Ishikawa (cell line): ENCODE measurements around the gene LBX2.

Experiments used
- CEBPB ChIP-seq: IDR thresholded peaks from 2 replicates; pipeline ENCODE4 v1.6.1; 2012
- CREB1 ChIP-seq: IDR thresholded peaks from 2 replicates; pipeline ENCODE4 v1.6.1; 2012; ENCODE audit warnings: low read depth
- EGR1 ChIP-seq: IDR thresholded peaks from 2 replicates; pipeline ENCODE4 v1.6.1; 2012
- EP300 ChIP-seq: IDR thresholded peaks from 2 replicates; pipeline ENCODE4 v1.6.1; 2012; ENCODE audit warnings: borderline replicate concordance
- FOXM1 ChIP-seq: IDR thresholded peaks from 2 replicates; pipeline ENCODE4 v1.6.1; 2012; ENCODE audit warnings: low read depth, borderline replicate concordance
- NFIC ChIP-seq: IDR thresholded peaks from 2 replicates; pipeline ENCODE4 v1.6.1; 2012
- RAD21 ChIP-seq: IDR thresholded peaks from 2 replicates; pipeline ENCODE4 v1.6.1; 2012; ENCODE audit warnings: low read depth
- TAF1 ChIP-seq: IDR thresholded peaks from 2 replicates; pipeline ENCODE4 v1.6.1; 2012; ENCODE audit warnings: low read depth, mild to moderate bottlenecking
- TCF12 ChIP-seq: IDR thresholded peaks from 2 replicates; pipeline ENCODE4 v1.6.1; 2012; ENCODE audit warnings: low read depth
- TEAD4 ChIP-seq: IDR thresholded peaks from 2 replicates; pipeline ENCODE4 v1.6.1; 2012
- YY1 ChIP-seq: IDR thresholded peaks from 2 replicates; pipeline ENCODE4 v1.6.1; 2012; ENCODE audit warnings: low read depth
- ZBTB7A ChIP-seq: IDR thresholded peaks from 2 replicates; pipeline ENCODE4 v1.6.1; 2012; ENCODE audit warnings: low read depth
- TF ChIP-seq, protein P1 (sequence below): IDR thresholded peaks from 2 replicates; pipeline ENCODE4 v1.6.1; 2012
- TF ChIP-seq, protein P2 (sequence below): IDR thresholded peaks from 2 replicates; pipeline ENCODE4 v1.6.1; 2012; ENCODE audit warnings: low read depth, mild to moderate bottlenecking
- TF ChIP-seq, protein P3 (sequence below): IDR thresholded peaks from 2 replicates; pipeline ENCODE4 v1.6.1; 2012

LBX2 gene

GRCh38 chr2:74471332-74472065 lies 27.9 kb downstream of the LBX2 start:
- TF ChIP-seq, protein P1, sequence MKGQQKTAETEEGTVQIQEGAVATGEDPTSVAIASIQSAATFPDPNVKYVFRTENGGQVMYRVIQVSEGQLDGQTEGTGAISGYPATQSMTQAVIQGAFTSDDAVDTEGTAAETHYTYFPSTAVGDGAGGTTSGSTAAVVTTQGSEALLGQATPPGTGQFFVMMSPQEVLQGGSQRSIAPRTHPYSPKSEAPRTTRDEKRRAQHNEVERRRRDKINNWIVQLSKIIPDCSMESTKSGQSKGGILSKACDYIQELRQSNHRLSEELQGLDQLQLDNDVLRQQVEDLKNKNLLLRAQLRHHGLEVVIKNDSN: no peak
- TF ChIP-seq TEAD4 (no peak), FOXM1 (no peak), TAF1 (no peak), RAD21 (no peak), YY1 (no peak), ZBTB7A (no peak), EP300 (no peak), CEBPB (no peak), CREB1 (no peak), TCF12 (no peak)
- TF ChIP-seq, protein P2, sequence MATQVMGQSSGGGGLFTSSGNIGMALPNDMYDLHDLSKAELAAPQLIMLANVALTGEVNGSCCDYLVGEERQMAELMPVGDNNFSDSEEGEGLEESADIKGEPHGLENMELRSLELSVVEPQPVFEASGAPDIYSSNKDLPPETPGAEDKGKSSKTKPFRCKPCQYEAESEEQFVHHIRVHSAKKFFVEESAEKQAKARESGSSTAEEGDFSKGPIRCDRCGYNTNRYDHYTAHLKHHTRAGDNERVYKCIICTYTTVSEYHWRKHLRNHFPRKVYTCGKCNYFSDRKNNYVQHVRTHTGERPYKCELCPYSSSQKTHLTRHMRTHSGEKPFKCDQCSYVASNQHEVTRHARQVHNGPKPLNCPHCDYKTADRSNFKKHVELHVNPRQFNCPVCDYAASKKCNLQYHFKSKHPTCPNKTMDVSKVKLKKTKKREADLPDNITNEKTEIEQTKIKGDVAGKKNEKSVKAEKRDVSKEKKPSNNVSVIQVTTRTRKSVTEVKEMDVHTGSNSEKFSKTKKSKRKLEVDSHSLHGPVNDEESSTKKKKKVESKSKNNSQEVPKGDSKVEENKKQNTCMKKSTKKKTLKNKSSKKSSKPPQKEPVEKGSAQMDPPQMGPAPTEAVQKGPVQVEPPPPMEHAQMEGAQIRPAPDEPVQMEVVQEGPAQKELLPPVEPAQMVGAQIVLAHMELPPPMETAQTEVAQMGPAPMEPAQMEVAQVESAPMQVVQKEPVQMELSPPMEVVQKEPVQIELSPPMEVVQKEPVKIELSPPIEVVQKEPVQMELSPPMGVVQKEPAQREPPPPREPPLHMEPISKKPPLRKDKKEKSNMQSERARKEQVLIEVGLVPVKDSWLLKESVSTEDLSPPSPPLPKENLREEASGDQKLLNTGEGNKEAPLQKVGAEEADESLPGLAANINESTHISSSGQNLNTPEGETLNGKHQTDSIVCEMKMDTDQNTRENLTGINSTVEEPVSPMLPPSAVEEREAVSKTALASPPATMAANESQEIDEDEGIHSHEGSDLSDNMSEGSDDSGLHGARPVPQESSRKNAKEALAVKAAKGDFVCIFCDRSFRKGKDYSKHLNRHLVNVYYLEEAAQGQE: no peak

- TF ChIP-seq EP300 (no peak), TEAD4 (no peak), FOXM1 (no peak), CREB1 (no peak), TAF1 (no peak), EGR1 (no peak), ZBTB7A (no peak), RAD21 (no peak), TCF12 (no peak), CEBPB (no peak), YY1 (no peak)
- TF ChIP-seq, protein P2: no peak
Observed at GRCh38 chr2:74464406-74464805, 35.0 kb downstream of the LBX2 start.

DNA sequence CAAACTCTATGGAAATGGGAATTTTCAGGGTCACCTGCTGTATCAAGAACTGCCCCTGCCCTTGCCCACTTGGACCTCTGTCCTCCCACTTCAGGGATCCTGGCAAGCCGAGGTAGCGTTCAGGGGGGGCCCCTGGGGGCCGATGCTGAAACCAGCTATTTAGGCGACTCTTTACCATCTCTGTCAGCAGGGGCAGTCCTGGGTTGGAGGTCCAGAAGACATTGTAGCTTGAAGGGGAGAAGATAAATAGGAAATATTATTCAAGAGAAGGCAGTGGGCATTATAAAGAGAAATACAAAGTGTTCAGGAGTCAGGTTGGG lies 36.7 kb downstream of the LBX2 start:
- TF ChIP-seq NFIC: no peak

DNA sequence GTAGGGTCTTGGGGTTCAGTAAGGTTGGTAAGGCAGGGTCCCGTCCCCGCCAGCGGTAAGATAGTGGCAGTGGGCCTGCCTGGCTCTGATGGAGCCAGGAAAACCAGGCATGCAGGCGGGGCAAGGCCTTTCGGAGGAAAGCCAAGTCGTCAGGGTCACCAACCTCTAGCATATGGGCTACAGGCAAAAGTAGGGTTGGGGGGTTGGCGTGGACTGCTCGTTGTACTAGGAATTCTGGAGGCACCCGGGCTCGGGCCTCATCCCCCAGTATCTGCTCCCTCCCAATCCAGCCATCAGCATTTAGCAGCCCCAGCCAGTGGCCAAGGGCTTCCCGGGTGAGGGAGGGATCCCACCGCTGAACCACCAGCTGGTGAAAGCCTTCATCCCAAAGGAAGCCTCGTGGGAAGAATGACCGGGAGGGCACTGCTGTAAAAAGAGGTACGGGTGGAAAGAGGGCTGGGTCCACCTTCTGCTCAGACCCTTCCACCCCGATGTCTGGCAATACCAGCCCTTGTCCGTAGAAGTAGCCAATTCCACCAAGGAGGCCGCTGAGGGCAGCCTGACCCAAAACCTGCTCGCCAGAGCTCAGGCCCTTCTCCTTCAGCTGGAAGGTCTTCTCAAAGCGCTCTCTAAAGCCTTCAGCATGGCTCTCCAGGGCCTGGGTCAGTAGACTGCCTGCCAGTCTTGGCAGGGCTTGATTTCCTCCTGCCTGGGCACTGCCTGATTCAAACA lies 37.2 kb downstream of the LBX2 start:
- TF ChIP-seq CREB1: no peak
- no peak for TF ChIP-seq CEBPB
- no peak for TF ChIP-seq ZBTB7A
- TF ChIP-seq EGR1: no peak
- no peak for TF ChIP-seq NFIC
- TF ChIP-seq, protein P1: no peak
- TF ChIP-seq EP300: no peak
- TF ChIP-seq YY1: no peak
- TF ChIP-seq, protein P2: no peak
- no peak for TF ChIP-seq TAF1
- TF ChIP-seq TEAD4: no peak
- no peak for TF ChIP-seq RAD21
- TF ChIP-seq, protein P3, sequence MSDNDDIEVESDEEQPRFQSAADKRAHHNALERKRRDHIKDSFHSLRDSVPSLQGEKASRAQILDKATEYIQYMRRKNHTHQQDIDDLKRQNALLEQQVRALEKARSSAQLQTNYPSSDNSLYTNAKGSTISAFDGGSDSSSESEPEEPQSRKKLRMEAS: no peak
- TF ChIP-seq FOXM1: no peak
- no peak for TF ChIP-seq TCF12
